Measurements from ENCODE around the gene PGM1. TPM values are rescaled to one million over a fixed set of nuclear protein-coding genes. Genes with fewer than 3 reads are reported as not detected.
A peak's percentile ranks its signal among the peaks of the same experiment; 100 is the strongest.

The PGM1 gene
- total RNA-seq, 1 donor from 2014 or later: 49.8 TPM

- TF ChIP-seq, protein P1, sequence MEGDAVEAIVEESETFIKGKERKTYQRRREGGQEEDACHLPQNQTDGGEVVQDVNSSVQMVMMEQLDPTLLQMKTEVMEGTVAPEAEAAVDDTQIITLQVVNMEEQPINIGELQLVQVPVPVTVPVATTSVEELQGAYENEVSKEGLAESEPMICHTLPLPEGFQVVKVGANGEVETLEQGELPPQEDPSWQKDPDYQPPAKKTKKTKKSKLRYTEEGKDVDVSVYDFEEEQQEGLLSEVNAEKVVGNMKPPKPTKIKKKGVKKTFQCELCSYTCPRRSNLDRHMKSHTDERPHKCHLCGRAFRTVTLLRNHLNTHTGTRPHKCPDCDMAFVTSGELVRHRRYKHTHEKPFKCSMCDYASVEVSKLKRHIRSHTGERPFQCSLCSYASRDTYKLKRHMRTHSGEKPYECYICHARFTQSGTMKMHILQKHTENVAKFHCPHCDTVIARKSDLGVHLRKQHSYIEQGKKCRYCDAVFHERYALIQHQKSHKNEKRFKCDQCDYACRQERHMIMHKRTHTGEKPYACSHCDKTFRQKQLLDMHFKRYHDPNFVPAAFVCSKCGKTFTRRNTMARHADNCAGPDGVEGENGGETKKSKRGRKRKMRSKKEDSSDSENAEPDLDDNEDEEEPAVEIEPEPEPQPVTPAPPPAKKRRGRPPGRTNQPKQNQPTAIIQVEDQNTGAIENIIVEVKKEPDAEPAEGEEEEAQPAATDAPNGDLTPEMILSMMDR (IDR thresholded peaks at IDR 0.05): no peak
- Histone ChIP-seq H3K27me3 (ENCODE audit: low read depth) (no peaks in the 10 kb centered on the region), H3K4me1 (no peaks in the 10 kb centered on the region), H3K36me3 (no peaks in the 10 kb centered on the region), H3K4me3 (no peak overlapping the region), H3K27ac (no peak overlapping the region), H3K9me3 (no peaks in the 10 kb centered on the region)
- no peak for DNase-seq
- ATAC-seq: no peak
- intact Hi-C loops (cut with DNase I): no loop called here
These were observed 8.3 kb downstream of the PGM1 start for GRCh38 chr1:63601463-63601862.

- Histone ChIP-seq H3K27ac (no peak overlapping the region), H3K9me3 (no peaks in the 10 kb centered on the region), H3K4me1 (no peaks in the 10 kb centered on the region), H3K36me3 (no peaks in the 10 kb centered on the region), H3K4me3 (no peak overlapping the region), H3K27me3 (ENCODE audit: low read depth) (no peaks in the 10 kb centered on the region)
- intact Hi-C loops (cut with DNase I): no loop called here
- TF ChIP-seq, protein P1 (IDR thresholded peaks at IDR 0.05): no peak
- DNase-seq: no peak
- ATAC-seq: no peak
These were observed 8.7 kb downstream of the PGM1 start for GRCh38 chr1:63601912-63602311.

DNA sequence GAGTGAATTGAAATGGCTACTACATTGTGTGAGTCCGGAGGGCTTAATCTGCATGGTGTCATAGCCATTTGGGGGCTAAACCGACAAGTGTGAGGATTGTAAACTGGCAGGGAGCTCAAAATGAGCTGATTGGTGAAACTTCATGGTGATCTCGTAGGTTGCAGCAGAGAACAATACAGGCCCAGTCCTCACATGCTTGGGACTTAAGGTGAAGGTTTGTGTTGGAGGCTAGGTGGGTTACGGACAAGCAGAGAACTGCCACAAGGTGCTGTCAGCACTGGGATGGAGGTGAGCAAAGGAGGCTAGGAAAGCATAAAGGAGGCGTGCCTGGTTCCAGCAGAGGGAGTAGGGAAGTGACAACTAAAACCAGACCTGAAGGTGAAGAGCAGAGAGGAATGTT, 9.4 kb downstream of the PGM1 start:
- H3K36me3 ChIP-seq: no peaks in the 10 kb centered on the region
- no peak for ATAC-seq

DNA sequence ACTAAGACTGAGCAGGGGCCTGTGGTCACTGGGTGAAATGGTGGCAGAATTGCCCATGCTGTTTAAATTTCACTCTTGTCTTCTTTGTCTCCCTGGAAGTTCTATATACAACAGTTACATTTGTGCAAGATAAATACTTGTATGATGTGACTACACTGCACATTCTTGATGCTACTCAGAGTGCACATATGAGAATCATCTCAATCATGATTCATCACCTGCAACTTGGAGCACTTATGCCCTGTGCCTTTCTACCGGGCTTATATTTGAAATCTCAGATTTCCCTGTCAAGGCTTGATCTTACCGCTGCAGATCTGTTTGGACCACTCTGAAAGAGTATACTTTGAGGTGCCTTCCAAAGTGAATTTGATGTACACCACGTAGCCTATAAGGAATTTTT, 10.6 kb downstream of the PGM1 start:
- Histone ChIP-seq H3K27ac (no peak overlapping the region), H3K4me1 (no peaks in the 10 kb centered on the region), H3K4me3 (no peak overlapping the region), H3K27me3 (ENCODE audit: low read depth) (no peaks in the 10 kb centered on the region), H3K9me3 (no peaks in the 10 kb centered on the region), H3K36me3 (no peaks in the 10 kb centered on the region)
- intact Hi-C loops (cut with DNase I): no loop called here
- TF ChIP-seq, protein P1 (IDR thresholded peaks at IDR 0.05): no peak
- ATAC-seq: no peak
- DNase-seq: no peak

More for the DNA sequence above, 9.4 kb downstream of the PGM1 start:
- intact Hi-C loops (cut with DNase I): no loop called here
- DNase-seq: no peak
- Histone ChIP-seq H3K4me1 (no peaks in the 10 kb centered on the region), H3K27me3 (ENCODE audit: low read depth) (no peaks in the 10 kb centered on the region), H3K4me3 (no peak overlapping the region), H3K9me3 (no peaks in the 10 kb centered on the region), H3K27ac (no peak overlapping the region)
- TF ChIP-seq, protein P1 (IDR thresholded peaks at IDR 0.05): no peak

DNA sequence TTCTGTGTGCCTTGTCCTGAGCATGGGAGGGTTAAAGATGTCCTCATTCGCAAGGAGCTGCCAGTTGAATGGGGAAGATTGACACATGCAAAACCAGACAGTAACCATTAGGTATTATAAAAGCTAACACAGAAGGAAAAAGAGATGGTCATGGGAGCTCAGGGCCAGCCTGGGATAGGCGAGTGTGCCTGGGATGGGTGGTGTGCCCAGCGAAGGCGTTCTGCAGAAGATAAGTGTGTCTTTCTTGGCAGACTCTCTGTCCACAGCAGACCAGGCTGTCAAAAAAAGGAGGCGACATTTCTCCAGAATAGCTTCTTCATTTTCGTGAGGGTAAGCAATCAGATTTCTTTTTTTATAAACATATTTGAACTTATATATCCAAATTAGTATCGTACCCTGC, 14.1 kb downstream of the PGM1 start:
- DNase-seq: no peak
- TF ChIP-seq, protein P1 (IDR thresholded peaks at IDR 0.05): no peak
- Histone ChIP-seq H3K4me3 (no peak overlapping the region), H3K27ac (no peak overlapping the region), H3K9me3 (no peaks in the 10 kb centered on the region), H3K4me1 (peaks cover 13% of the 10 kb centered on the region), H3K27me3 (ENCODE audit: low read depth) (no peaks in the 10 kb centered on the region), H3K36me3 (no peaks in the 10 kb centered on the region)
- intact Hi-C loops (cut with DNase I): no loop called here
- no peak for ATAC-seq

GRCh38 chr1:63611231-63611630, 18.0 kb downstream of the PGM1 start:
- Histone ChIP-seq H3K4me1 (peaks cover 31% of the 10 kb centered on the region), H3K4me3 (no peak overlapping the region), H3K27me3 (ENCODE audit: low read depth) (no peaks in the 10 kb centered on the region), H3K36me3 (no peaks in the 10 kb centered on the region), H3K27ac (no peak overlapping the region), H3K9me3 (no peaks in the 10 kb centered on the region)
- DNase-seq (no peak), ATAC-seq (peak; percentile 30 to 50)
- TF ChIP-seq, protein P1 (IDR thresholded peaks at IDR 0.05): no peak
- intact Hi-C loops (cut with DNase I): loop anchor here (10.0 kb wide), 2 partner anchors 514 to 634 kb away; no protein-coding TSS in a partner anchor
